ENCODE measurements around the gene PLEKHG5. TPM values are rescaled to one million over a fixed set of nuclear protein-coding genes. Genes with fewer than 3 reads are reported as not detected.
"Not testable (repeated sequence)": the region's sequence is repeated elsewhere in the genome, so short reads cannot be mapped to it uniquely, and the experiment has no call there.

PLEKHG5 gene
- total RNA-seq, 2 donors from 2014 or later, result 8.9 to 13.0 TPM

DNA sequence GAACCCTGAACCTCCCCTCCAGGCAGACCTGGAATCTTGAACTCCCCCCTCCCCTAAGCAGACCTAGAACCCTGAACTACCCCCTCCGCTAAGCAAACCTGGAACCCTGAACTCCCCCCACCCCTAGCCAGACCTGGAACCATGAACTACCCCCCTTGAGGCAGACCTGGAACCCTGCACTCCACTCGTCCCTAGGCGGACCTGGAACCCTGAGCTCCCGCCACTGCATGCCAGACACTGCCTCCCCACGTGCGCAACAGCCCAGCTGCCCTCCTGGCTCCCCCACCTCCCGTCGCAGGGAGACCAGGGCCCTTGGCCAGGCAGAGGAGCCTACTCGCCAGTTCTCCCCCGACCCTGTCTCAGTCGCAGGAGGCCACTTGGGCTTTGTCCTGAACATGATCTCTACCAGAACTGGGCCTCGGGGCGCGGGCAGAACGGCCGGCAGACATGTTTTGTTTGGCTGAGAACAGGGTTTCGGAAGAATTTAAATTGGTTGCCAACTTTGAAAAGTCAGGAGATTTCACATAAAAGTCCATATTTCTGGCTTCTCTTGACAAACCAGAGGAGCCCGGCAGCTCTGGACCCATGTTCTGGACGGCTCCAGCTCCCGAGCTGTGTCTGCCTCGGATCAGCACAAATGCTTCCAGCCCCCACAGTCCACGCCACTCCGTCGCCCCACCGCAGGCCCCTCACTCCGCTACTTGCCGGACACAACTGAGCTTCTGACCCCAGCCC is 9.2 kb upstream of the PLEKHG5 start:
- DNase-seq (ENCODE audit: low spot score), result peak; percentile 86

GRCh38 chr1:6499296-6499695 is 7.8 kb upstream of the PLEKHG5 start:
- intact Hi-C loops (cut with DNase I), result no loop called here
- no peak for DNase-seq (ENCODE audit: low spot score)

More for the DNA sequence above, 9.2 kb upstream of the PLEKHG5 start:
- intact Hi-C loops (cut with DNase I), result no loop called here

- intact Hi-C loops (cut with DNase I), result no loop called here
- no peak for DNase-seq (ENCODE audit: low spot score)
Observed at GRCh38 chr1:6498576-6499111, 7.2 kb upstream of the PLEKHG5 start.

- intact Hi-C loops (cut with DNase I), result no loop called here
- no peak for DNase-seq (ENCODE audit: low spot score)
Observed at GRCh38 chr1:6497867-6498575, 6.6 kb upstream of the PLEKHG5 start.

- intact Hi-C loops (cut with DNase I), result no loop called here
- DNase-seq (ENCODE audit: low spot score), result no peak
Observed at GRCh38 chr1:6497215-6497866, 5.9 kb upstream of the PLEKHG5 start.

DNA sequence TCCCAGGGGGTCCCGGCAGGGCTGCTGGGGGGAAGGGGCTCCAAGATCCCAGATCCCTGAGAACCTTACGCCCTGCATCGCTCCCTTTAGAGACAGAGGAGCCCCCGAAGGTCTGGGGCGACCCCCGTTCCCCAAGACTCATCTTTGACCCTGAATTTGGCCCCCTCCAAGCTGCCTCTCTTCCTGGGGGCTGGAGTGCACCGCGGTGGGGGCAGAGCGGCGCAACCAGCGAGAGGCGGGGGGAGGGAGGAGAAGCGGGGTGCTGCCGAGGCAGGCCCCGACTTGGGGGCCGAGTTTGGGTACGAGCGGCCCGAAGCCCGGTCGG is 5.4 kb upstream of the PLEKHG5 start:
- intact Hi-C loops (cut with DNase I), result no loop called here
- DNase-seq (ENCODE audit: low spot score), result no peak

- DNase-seq (ENCODE audit: low spot score), result no peak
- intact Hi-C loops (cut with DNase I), result no loop called here
Observed at GRCh38 chr1:6496365-6496721, 4.9 kb upstream of the PLEKHG5 start.

- DNase-seq (ENCODE audit: low spot score), result no peak
- intact Hi-C loops (cut with DNase I), result no loop called here
Observed at GRCh38 chr1:6495540-6496364, 4.3 kb upstream of the PLEKHG5 start.

GRCh38 chr1:6495041-6495441 is 3.6 kb upstream of the PLEKHG5 start:
- intact Hi-C loops (cut with DNase I), result no loop called here
- DNase-seq (ENCODE audit: low spot score), result no peak

- intact Hi-C loops (cut with DNase I), result no loop called here
- no peak for DNase-seq (ENCODE audit: low spot score)
Observed at GRCh38 chr1:6494627-6495026, 3.2 kb upstream of the PLEKHG5 start.

DNA sequence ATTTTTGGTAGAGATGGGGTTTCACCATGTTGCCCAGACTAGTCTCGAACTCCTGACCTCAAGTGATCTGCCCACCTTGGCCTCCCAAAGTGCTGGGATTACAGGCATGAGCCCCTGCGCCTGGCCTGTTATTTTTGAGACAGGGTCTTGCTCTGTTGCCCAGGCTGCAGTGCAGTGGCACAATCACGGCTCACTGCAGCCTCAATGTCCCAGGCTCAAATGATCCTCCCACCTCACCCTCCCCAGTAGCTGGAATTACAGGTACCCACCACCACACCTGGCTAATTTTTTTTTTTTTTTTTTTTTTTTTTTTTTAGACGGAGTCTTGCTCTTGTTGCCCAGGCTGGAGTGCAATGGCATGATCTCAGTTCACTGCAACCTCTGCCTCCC is 2.4 kb upstream of the PLEKHG5 start:
- DNase-seq (ENCODE audit: low spot score); intact Hi-C loops (cut with DNase I): not testable (repeated sequence)

- no peak for DNase-seq (ENCODE audit: low spot score)
- intact Hi-C loops (cut with DNase I), result no loop called here
Observed at GRCh38 chr1:6491966-6492365, 499 bp upstream of the PLEKHG5 start.

- intact Hi-C loops (cut with DNase I), result no loop called here
- DNase-seq (ENCODE audit: low spot score), result no peak
Observed at GRCh38 chr1:6491081-6491449, 402 bp downstream of the PLEKHG5 start.

- DNase-seq (ENCODE audit: low spot score), result no peak
- intact Hi-C loops (cut with DNase I), result no loop called here
Observed at GRCh38 chr1:6490181-6491080, 1.0 kb downstream of the PLEKHG5 start.

- intact Hi-C loops (cut with DNase I), result loop anchor here (10.0 kb wide), 1 partner anchor 155 kb away; no protein-coding TSS in a partner anchor
- DNase-seq (ENCODE audit: low spot score), result peak; percentile 89
Observed at GRCh38 chr1:6489799-6490180, 1.7 kb downstream of the PLEKHG5 start.

- intact Hi-C loops (cut with DNase I), result loop anchor here (10.0 kb wide), 1 partner anchor 155 kb away; no protein-coding TSS in a partner anchor
- no peak for DNase-seq (ENCODE audit: low spot score)
Observed at GRCh38 chr1:6489383-6489765, 2.1 kb downstream of the PLEKHG5 start.

DNA sequence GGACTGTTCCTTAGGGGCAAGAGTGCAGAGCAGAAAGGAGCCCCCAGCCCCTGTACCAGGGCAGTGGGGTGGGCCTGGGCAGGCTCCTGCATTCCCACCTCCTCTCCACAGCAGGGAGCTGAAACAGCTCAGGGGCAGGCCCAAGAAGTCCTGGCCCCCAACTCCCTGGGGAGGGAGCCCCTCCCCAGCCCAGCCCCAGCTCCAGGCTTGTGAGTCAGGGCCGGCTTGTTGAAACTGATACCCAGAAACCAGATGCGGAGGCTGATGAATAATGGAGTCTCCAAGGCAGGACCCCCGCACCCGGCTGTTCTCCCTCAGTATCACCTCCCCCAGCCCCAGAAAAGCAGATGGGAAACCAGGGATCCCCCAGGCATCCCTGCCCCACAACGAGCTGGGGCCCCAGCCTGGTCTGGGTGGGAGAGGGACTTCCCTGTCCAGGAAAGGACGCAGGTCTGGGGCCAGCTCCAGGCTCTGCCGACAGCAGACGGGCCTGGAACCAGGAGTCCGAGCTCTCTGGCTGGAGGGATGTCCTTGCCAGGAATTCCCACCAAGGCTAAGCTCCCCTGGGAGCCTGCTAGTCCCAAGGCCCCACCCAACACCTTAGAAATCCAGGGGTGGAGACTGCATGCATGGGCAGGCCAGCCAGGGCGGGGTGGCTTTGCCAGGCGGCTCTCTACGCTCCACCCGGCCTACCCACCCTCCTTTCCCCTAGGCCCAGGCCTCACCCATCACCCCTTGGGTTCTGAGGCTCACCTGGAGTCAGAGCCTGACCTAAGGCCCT is 2.7 kb downstream of the PLEKHG5 start:
- no peak for DNase-seq (ENCODE audit: low spot score)

More for the DNA sequence above, 2.7 kb downstream of the PLEKHG5 start:
- intact Hi-C loops (cut with DNase I), result loop anchor here (10.0 kb wide), 1 partner anchor 156 kb away; no protein-coding TSS in a partner anchor

Data from posterior vena cava (tissue), 2 donors.